Stimulated activated CD8-positive, alpha-beta memory T cell treated with anti-CD3 and anti-CD28 coated beads, Interleukin-7, amount 100 ng/mL, for 48 hours (primary cell): ENCODE results near the gene COPB2.

Experiments used
- DNase-seq, 2 donors: peaks; one replicate each; pipeline ENCODE4 v3.0.0-alpha.2; 2020; ENCODE audit warnings: low read depth in 1 of 2; ENCODE audit errors: extremely low read depth in 1 of 2

The COPB2 gene

DNA sequence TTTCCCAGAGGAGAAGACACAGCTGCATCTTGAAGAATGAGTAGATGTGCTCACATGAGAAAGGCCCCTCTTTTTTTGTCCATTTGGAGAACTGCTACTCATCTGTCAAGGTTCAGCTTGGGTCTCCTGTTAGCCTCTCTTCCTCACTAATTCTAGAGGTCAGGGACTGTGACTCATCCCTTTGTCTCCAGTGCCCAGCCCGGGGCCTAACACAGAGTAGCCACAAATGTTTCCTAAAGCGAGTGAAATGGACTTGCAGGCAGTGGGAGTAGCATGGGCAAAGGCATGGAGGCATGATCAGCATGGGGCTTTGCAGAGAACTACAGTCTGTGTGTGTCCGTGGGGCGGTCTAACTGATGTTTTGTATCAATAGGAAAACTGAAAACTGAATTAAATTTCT is 79.6 kb downstream of the COPB2 start:
- no peak for DNase-seq

DNA sequence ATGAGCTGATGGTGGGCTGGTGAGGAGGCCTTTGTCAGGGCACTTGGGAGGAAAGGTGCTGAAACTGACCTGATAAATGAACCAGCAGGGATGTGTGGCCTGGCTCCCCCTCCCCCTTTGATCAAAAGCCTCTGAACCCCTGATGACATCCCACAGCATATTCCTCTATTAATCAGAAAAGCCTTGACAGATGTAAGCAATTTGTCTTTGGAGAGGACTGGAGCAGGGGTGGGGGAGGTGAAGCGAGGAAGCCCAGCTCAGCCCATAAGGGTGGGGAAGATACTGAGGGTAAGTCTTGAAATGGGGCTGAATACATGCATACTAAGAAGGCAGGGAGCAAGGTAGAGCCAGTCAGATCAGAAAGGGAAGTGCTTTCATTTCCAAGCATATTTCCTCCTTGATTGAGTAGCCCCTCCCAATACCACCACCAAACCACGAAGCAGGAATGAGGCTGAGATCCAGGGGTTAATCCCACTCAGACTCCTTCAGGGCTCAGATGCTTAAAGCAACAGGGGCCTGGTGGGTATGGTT is 80.3 kb downstream of the COPB2 start:
- no peak for DNase-seq

DNA sequence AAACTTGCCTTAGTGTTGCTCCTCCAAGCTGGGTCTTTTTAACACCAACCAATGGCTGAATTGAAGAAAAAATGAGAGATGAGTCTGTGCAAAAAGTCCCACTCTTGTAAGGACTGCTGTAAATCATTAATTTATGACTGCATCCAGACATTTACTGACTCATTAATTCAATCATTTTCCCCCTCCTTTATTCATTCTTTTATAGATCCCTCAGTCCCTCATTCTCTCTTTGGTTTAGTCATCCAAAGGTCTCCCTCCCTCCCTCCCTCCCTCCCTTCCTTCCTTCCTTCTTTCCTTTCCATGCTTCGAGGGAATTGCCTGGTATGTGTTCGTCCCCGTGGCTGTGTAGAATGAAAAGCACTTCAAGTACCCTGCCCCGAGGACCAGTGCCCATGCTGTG is 80.9 kb downstream of the COPB2 start:
- no peak for DNase-seq

DNA sequence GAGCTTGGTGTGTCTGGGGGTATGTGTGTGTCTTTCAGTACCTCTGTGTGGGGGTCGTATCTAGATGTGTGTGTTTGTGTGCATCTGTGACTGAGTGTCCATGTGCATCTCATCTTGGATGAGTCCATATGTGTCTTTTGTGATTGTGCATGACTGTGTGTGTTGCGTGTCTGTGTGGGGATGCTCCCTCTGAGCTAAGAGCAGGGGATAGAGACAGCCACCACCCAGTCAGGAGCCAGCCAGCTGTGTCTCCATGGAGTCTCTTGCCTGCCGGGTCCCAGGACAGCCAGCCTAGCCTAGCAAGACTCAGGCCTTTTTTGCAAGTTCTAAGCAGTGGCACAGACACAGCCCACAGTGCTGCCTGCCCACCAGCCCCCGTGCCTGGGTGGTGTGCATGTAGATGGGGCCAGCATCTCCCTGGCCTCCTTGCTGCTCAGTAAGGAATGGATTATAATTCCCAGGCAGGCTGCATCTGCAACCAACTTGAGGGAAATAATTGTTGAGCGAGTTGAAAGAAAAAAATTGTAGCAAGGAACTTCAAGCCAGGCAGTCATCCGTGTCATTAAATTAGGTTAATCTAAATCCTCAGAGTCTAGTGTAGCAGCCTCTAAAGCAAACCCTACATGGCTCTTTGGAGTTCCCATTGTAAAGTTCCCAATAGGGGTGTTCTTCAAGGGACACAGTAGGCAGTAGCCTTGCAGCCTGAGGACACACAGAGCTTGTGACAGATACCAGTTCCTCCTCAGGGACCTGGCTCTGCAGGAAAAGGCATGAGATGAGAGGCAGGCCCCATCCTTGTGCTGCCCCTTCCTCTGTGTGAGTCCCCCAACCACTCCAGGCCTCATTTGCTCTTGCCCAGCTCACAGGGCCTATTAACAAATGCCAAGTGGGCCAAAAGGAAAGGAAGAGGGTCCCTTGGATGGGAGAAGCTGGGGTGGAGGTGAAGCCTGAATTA is 81.6 kb downstream of the COPB2 start:
- DNase-seq, result no peak
